ENCODE data around the gene AFG1L. TPM values are rescaled to one million over a fixed set of nuclear protein-coding genes. Genes with fewer than 3 reads are reported as not detected.

The AFG1L gene
- total RNA-seq, 3 donors from 2014 or later = 8.4 to 11.7 (median 10.6) TPM

- Histone ChIP-seq H3K4me1 (ENCODE audit: low read depth) (no peaks in the 10 kb centered on the region), H3K4me3 (no peak overlapping the region), H3K36me3 (ENCODE audit: low read depth) (no peaks in the 10 kb centered on the region), H3K9me3 (no peaks in the 10 kb centered on the region)
- intact Hi-C loops (cut with DNase I, micrococcal nuclease) = no loop called here
- no peak for TF ChIP-seq CTCF (IDR thresholded peaks at IDR 0.05)
- ATAC-seq = no peak
- DNase-seq = no peak
Measured at GRCh38 chr6:108423982-108424705, 129.3 kb downstream of the AFG1L start.

GRCh38 chr6:108425428-108425827, 130.6 kb downstream of the AFG1L start:
- Histone ChIP-seq H3K4me3 (no peak overlapping the region), H3K36me3 (ENCODE audit: low read depth) (no peaks in the 10 kb centered on the region), H3K4me1 (ENCODE audit: low read depth) (no peaks in the 10 kb centered on the region), H3K9me3 (no peaks in the 10 kb centered on the region)
- ATAC-seq (no peak), DNase-seq (no peak)
- no peak for TF ChIP-seq CTCF (IDR thresholded peaks at IDR 0.05)
- intact Hi-C loops (cut with DNase I, micrococcal nuclease) = no loop called here

GRCh38 chr6:108432143-108432542, 137.3 kb downstream of the AFG1L start:
- Histone ChIP-seq H3K4me3 (no peak overlapping the region), H3K36me3 (ENCODE audit: low read depth) (no peaks in the 10 kb centered on the region), H3K9me3 (no peaks in the 10 kb centered on the region), H3K4me1 (ENCODE audit: low read depth) (no peaks in the 10 kb centered on the region)
- no peak for TF ChIP-seq CTCF (IDR thresholded peaks at IDR 0.05)
- ATAC-seq (no peak), DNase-seq (no peak)
- intact Hi-C loops (cut with DNase I, micrococcal nuclease) = no loop called here

- Histone ChIP-seq H3K9me3 (no peaks in the 10 kb centered on the region), H3K4me3 (no peak overlapping the region), H3K4me1 (ENCODE audit: low read depth) (no peaks in the 10 kb centered on the region), H3K36me3 (ENCODE audit: low read depth) (no peaks in the 10 kb centered on the region)
- DNase-seq (no peak), ATAC-seq (peak; percentile 59)
- TF ChIP-seq CTCF (IDR thresholded peaks at IDR 0.05) = no peak
- intact Hi-C loops (cut with DNase I, micrococcal nuclease) = no loop called here
Measured at GRCh38 chr6:108432792-108433191, 137.9 kb downstream of the AFG1L start.

- TF ChIP-seq CTCF (IDR thresholded peaks at IDR 0.05) = no peak
- Histone ChIP-seq H3K4me1 (ENCODE audit: low read depth) (no peaks in the 10 kb centered on the region), H3K36me3 (ENCODE audit: low read depth) (no peaks in the 10 kb centered on the region), H3K9me3 (no peaks in the 10 kb centered on the region), H3K4me3 (no peak overlapping the region)
- intact Hi-C loops (cut with DNase I, micrococcal nuclease) = no loop called here
- ATAC-seq (no peak), DNase-seq (no peak)
Measured at GRCh38 chr6:108434222-108434621, 139.4 kb downstream of the AFG1L start.

- no peaks in the 10 kb centered on the region for H3K9me3 ChIP-seq
- H3K36me3 ChIP-seq (ENCODE audit: low read depth) = no peaks in the 10 kb centered on the region
- TF ChIP-seq CTCF (IDR thresholded peaks at IDR 0.05) = no peak
- no peaks in the 10 kb centered on the region for H3K4me1 ChIP-seq (ENCODE audit: low read depth)
- DNase-seq (no peak), ATAC-seq (no peak)
- no peak overlapping the region for H3K4me3 ChIP-seq
- intact Hi-C loops (cut with DNase I, micrococcal nuclease) = no loop called here
Measured at GRCh38 chr6:108435391-108435790, 140.5 kb downstream of the AFG1L start.
